Cerebellar cortex (tissue), 1 donor: Measurements from ENCODE around the gene PTH1R.

Experiments used
- DNase-seq: peaks from one replicate; pipeline ENCODE4 v3.0.0-alpha.2; 2015; ENCODE audit warnings: low spot score

The PTH1R gene

DNA sequence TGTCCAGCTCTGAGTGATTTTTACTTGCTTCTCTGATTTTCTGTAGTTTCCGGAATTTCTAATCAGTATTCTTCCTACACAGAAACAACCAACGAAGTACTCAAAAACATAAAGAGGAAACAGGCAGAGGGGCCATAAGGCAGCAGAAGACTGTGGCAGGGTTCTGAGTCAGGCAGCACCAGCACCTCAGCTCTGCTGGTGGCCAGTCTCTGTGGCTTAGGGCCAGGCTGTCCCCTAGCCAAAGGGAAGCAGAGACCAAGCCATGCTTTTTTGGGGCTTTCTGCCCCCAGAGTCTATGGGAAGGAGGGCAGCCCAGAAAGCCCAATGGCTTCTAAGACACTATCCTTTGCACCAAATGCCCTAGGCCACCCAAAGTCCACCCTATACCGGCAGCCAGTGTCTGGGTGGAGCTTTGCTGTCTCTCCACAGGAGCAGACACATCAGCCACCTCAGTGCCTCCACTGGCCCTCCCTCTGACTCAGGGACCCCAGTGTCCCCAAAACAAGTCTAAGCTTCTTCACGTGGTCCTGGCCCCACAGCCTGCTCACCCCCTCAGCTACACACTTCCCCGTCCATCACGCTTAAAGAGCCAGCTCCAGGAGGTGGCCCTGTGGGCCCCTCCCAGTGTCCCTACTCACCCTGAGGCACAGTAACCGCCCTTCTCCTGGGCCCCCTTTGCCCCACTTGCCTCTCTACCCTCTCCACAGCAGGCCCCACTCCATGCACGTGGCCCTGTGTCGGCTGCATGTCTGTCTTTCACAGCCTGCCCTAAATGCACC is 52.8 kb downstream of the PTH1R start:
- peak; percentile 40 for DNase-seq

DNA sequence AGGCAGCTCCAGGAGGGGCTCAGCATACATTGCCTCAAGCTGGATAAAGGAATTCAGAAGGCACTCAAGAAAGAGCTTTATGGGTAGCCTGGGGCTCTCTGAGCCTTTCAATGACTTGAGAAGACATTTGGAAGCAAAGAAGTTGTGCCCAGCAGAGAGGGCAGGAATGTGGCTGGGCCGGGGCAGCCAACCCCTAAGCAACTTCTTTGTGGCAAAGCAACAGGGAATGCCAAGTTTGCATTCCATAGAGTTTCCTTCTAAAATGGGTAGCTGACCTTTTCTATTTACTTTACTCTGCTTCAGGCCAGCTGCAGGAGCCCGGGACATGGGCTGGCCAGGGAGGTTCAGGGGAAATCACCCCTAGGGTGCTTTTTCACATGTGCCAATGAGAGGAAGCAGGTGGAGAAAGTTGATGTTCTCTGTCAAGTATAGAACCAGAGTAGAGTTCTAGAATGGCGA is 53.5 kb downstream of the PTH1R start:
- DNase-seq: no peak

DNA sequence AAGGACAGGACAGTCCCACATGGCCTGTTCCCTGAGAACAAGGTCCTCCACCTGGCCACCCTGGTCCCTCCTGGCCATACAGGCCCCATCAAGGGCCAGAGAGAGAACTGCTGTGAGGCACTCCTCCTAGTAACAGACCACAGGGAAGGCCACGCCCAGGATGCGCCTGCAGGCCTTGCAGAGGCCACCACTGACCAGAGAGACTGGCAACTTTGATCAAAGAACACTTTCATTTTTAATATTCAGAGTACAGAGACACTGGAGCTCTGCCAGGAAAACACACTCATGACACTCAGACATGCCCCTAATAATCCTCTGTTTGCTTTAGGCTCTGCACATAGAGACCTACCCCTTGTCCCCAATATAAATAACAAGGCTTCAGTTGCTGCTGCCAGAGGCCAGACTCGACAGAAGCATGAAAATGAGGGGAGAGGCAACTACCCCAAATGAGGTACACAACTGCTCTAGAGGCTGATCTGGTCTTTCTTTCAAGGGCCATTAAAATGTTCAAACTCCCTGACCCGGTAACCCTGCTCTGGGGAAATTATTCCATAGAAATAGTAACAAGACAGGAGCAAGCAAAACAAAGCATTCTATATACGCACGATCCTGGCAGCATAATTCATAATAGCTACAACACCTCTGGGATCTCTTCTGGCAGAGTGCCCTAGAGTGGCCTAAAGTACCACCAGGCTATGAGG is 54.3 kb downstream of the PTH1R start:
- DNase-seq: no peak

GRCh38 chr3:46932455-46933225 is 55.1 kb downstream of the PTH1R start:
- no peak for DNase-seq

DNA sequence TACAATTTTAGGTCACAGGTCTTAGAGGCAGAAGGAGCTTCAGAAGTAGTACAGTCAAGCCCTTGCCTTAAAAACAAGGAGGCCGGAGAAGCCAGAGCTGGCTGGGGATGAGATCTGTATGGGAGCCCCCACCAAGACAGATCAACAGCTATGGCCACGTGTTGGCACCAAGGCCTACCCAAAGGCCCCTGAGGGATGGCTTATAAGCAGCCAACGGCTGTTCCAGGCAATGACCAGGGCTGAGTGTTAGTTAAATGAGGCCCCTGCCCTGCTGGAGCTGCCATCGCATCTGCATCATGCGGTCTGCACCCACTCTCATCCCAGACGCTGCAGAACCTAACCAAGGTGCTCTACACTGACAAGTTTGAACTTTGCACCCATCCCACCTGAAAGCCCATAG is 55.7 kb downstream of the PTH1R start:
- DNase-seq: no peak

GRCh38 chr3:46934072-46934471 is 56.6 kb downstream of the PTH1R start:
- no peak for DNase-seq

DNA sequence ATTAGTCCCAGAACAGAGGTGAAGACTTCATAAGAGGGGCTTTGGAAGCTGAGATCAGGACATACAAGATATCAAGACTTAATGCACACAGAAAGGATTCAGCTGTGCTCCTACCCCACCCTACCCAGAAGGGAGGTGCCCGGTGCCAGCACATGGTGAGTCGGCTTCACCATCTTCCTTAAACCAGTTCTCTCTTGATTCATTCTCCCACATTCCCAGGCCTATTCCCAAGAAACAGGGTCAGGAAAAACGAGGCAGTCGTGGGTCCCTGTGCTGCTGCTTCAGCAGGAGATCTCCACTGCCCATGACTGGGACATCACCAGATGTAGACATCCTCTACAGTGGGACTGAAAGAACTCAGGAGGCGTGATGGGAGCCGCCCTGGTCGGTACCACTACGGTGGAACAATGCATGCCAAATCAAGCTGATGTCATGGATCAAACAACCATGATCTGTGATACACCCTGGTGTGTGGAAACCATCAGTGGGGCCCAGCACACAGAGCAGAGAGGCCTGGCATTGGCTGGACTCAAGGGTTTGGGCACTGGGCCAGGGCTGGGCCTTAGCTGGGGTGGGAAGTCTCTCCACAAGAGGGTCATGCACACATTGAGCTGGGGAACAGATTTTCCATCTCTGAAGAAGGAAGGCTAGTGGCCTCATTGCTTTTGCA is 57.1 kb downstream of the PTH1R start:
- no peak for DNase-seq

GRCh38 chr3:46935168-46935858 is 57.8 kb downstream of the PTH1R start:
- no peak for DNase-seq

DNA sequence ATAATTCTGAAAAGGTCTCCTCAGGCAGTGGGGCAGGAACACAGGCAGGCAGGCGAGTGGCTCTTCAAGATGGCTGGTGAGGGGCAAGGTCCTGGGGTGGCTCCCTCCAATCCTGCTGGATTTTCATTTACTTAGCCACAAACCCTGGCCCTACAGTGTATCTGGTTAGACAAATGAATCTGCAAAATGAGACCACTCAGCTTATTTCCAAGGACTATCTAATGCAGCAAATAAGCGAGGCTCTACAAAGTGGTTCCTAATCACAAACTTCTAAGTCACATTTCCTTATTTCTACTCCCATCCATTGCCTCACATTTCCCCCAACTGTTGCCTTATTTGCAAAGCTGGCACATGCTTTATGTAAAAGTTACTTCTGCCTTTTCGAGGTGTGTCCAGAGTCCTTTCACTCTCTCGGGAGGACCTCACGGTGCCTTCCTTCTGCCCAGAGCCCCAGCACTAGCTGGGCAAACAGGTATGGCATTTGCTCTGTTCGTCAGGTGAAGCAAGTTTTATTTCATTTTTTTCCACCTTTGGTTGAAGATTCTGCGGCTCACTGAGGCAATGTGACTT is 58.6 kb downstream of the PTH1R start:
- DNase-seq: no peak

DNA sequence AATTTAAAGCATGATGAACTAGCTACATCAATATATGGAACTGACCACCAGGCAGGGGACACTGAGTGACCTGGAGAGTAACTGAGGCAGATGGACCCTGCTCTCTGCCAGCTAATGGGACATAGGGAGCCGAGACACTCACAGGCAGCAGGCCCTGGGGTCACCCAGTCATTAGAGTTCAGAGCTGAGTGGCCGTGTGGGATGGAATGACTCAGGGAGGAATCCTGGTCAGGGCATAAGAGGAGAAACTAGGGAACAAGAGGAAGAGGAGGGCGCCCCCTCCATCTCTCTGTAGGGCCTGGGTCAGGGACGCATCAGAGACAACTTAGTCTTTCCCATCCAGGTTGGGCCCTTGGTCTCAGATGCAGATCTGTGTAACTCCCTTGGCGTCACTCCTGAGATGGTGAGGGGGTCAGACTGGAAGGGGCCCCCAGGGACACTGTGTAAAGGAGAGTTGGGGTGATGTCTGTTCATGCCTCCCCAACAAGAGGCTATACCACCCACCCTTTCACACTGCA is 59.3 kb downstream of the PTH1R start:
- DNase-seq: no peak

- no peak for DNase-seq
Measured at GRCh38 chr3:46938118-46938517, 60.6 kb downstream of the PTH1R start.

DNA sequence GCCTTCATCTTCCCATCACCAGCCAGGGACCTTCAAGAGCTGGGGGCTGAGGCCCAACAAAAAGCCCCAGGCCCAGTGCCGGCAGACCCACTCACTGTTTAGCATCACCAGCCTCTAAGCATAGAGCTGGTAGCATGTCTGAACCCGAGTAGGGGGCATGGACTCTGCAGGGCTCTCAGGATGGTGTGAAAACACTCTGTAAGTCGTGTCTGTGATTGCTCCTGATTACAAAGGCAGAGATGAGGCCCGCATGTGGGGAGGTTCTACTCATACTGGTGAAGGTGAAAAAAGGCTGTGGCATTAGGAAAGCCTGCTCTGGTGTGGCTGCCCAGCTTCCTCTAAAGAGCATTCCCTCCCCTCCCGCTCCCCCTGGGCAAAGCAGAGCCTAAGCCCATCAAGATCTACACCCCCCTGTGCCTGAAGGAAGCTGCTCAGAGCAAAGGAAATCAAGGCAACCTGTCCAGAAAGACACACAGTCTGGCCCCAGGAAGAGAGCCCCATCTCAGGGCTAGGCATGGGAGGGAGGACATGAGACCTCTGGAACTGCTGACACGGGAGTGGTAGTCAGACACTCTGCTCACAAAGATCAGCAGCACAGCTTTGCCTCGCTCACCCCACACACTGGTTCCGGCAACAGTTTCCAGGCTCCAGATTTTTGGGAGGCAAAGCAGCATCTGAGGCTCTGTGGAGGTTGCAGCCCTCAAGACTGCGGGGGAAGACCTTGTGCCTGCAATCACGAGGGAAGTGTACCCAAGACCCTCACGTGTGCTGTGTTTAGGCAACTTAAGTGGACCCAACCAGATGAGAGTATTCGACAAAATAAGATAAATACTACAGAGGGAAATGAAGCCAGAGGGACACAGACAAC is 62.3 kb downstream of the PTH1R start:
- no peak for DNase-seq

- no peak for DNase-seq
Measured at GRCh38 chr3:46942076-46942475, 64.6 kb downstream of the PTH1R start.

DNA sequence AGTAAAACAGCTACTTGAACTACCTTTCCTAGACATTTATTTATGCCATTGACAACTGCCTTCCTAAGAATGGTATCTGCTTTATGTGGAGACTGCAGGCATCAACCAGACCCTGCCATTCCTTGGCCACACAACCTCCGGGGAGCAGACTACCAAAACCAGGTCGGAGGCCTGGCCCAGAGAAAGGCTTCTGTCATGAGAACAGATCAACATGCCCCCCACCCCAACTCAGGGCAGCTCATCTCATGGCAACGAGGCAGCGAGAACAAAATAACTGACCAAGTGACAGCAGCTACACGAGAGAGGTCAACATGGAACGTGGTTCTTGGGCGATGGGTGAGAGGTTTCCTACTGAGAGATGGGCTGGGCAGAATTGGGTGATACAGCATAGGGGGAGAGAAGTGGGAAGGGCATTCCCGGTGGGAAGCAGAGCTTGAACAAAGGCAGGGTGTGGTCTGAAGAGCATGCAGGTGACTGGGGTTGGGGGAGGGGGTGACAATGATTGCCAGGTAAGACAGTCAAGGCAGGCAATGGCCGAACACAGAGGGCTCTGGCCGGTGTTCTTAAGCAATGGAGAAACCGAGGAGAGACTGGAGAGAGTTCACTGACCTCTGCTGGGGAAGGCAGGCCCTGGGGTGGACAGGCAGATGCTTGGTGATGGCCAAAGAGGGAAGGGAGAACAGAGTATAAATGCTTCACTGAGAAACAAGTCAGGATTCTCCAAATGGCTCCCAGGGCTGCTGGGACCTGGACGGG is 65.1 kb downstream of the PTH1R start:
- no peak for DNase-seq

DNA sequence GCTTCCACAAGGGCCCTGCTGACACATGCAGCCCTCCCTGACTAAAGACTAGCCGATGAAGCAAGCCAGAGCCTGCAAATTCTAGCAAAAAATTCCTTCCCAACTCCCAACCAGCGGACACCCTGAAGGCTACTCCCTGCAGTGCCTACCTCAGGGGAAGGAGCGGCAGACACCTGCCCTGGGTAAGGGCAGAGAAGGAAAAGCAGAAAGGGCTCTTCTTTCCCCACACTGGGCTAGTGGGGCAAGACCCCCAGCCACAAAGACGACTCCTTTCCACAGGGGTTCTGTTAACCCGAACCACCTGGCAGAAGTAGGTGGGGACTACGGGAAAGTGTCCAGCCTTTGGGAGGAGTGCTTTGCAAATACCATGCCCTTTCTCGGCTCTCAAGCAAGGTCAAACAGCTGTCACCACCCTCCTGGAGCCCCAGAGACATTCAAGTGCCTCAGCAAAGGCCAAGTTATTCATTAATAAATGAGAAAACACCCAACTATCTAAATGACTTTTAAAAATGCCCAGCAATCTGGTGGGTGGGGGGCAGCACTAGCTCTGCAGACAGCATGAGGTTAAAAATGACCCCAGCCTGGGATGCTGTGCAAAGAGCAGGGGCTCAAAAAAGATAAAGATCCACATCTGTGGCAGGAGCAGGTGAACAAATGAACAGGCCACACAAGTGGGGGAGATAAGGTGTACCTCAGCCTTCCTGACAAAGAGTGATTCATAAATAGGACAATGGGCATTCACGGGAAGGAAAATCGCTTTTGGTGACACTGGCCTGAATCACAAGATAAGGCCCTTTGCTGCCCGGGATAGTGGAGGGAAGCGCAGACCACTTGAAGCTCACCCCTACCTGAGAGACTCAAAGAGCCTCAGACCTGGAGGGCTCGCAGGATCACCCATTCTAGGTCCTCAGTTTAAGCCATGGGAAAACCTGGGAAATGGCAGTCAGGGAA is 66.0 kb downstream of the PTH1R start:
- no peak for DNase-seq

DNA sequence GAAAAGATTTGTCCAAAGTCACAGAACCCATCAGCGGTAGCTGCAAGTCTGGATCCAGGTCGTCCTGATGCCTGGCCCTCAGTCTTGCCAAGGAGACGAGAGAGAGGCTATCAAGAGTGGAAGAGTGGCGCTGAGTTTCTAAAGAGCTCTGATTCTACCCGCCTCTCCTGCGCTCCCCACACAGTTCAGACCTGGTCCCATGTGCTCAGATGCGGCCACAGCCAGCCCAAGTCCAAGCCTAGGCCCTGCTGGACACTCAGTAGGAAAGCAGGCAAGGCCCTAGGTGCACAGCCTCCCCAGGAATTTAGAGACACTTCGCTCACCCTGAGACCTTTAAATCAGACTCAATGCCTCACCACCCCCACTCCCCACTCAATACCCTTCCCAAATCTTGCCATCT is 66.7 kb downstream of the PTH1R start:
- DNase-seq: no peak

GRCh38 chr3:46946416-46946815 is 68.9 kb downstream of the PTH1R start:
- no peak for DNase-seq
